CD4-positive, alpha-beta T cell treated with Interleukin-10 for 1 hour (primary cell): Measurements from ENCODE around the gene TTC39C.

Source experiments
- DNase-seq: peaks from one replicate; pipeline ENCODE4 v3.0.0-alpha.2; 2020

Gene TTC39C

GRCh38 chr18:24014062-24014985, at the start of gene TTC39C:
Gene TTC39C, plus strand, starts transcription at chr18:24014754. Its CDS starts 118 bp downstream, at chr18:24014872.
- DNase-seq = peak; percentile 80

- no peak for DNase-seq
Measured at GRCh38 chr18:23966909-23967308, 47.6 kb upstream of the TTC39C start.

GRCh38 chr18:23967321-23968089, 47.0 kb upstream of the TTC39C start:
- peak; percentile 53 for DNase-seq

- no peak for DNase-seq
Measured at GRCh38 chr18:23968638-23969604, 45.6 kb upstream of the TTC39C start.

GRCh38 chr18:23969664-23970063, 44.9 kb upstream of the TTC39C start:
- DNase-seq = no peak

GRCh38 chr18:23970161-23971096, 44.1 kb upstream of the TTC39C start:
- DNase-seq = peak; percentile 86

GRCh38 chr18:23971097-23971440, 43.5 kb upstream of the TTC39C start:
- no peak for DNase-seq

- DNase-seq = no peak
Measured at GRCh38 chr18:23971666-23972230, 42.8 kb upstream of the TTC39C start.

- DNase-seq = peak; percentile 63
Measured at GRCh38 chr18:23972453-23972852, 42.1 kb upstream of the TTC39C start.

GRCh38 chr18:23977103-23977502, 37.5 kb upstream of the TTC39C start:
- no peak for DNase-seq

- DNase-seq = peak; percentile 31
Measured at GRCh38 chr18:23977719-23978483, 36.7 kb upstream of the TTC39C start.

GRCh38 chr18:23981369-23981980, 33.1 kb upstream of the TTC39C start:
- DNase-seq = no peak

- DNase-seq = no peak
Measured at GRCh38 chr18:23982155-23983079, 32.1 kb upstream of the TTC39C start.

- DNase-seq = no peak
Measured at GRCh38 chr18:23983112-23983511, 31.4 kb upstream of the TTC39C start.

GRCh38 chr18:23986600-23987359, 27.8 kb upstream of the TTC39C start:
- no peak for DNase-seq

GRCh38 chr18:23990474-23991410, 23.8 kb upstream of the TTC39C start:
- DNase-seq = no peak
